AG04449 (cell line): ENCODE measurements around the gene RAB7A.
"Not testable (repeated sequence)": the region's sequence is repeated elsewhere in the genome, so short reads cannot be mapped to it uniquely, and the experiment has no call there.

Experiments
- CTCF ChIA-PET: fragments of 350-600 bp; formaldehyde crosslinking; extraction: SDS; loops from one replicate; lab custom pipeline; 2021; ENCODE audit warnings: antibody characterized with exemption; lab: Yijun Ruan, JAX
- POLR2A ChIA-PET: fragments of 400-600, 350-600 bp; formaldehyde crosslinking; extraction: SDS; loops from one replicate; lab custom pipeline; 2020; ENCODE audit warnings: antibody characterized with exemption, inconsistent platforms; lab: Yijun Ruan, JAX
- DNase-seq: peaks from one replicate; pipeline ENCODE4 v3.0.0-alpha.2; 2010; ENCODE audit warnings: low read depth, low spot score
- H3K4me3 ChIP-seq: 2 replicates; pipeline ENCODE4 v1.5.1; 2011; ENCODE audit warnings: low read depth, mild to moderate bottlenecking, control low read depth, low read length
- TF ChIP-seq, protein P1 (sequence below): IDR thresholded peaks from one replicate; pipeline ENCODE4 v1.5.1; 2011; ENCODE audit warnings: mild to moderate bottlenecking, moderate library complexity, low read length, control low read depth, inconsistent platforms; ENCODE audit not compliant: insufficient read depth; ENCODE audit errors: missing control alignments

The RAB7A gene

DNA sequence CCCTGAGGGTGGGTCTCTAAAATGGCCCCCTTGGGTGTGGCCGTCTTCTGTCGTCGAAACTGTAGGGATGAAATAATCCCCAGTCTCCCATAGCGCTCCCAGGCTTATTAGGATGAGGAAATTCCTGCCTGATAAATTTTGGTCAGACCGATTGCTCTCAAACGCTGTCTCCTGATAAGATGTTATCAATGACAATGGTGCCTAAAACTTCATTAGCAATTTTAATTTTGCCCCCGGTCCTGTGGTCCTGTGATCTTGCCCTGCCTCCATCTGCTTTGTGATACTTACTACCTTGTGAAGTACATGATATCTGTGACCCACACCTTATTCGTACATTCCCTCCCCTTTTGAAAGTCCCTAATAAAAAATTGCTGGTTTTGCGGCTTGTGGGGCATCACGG lies 5.1 kb upstream of the RAB7A start:
- TF ChIP-seq, protein P1, sequence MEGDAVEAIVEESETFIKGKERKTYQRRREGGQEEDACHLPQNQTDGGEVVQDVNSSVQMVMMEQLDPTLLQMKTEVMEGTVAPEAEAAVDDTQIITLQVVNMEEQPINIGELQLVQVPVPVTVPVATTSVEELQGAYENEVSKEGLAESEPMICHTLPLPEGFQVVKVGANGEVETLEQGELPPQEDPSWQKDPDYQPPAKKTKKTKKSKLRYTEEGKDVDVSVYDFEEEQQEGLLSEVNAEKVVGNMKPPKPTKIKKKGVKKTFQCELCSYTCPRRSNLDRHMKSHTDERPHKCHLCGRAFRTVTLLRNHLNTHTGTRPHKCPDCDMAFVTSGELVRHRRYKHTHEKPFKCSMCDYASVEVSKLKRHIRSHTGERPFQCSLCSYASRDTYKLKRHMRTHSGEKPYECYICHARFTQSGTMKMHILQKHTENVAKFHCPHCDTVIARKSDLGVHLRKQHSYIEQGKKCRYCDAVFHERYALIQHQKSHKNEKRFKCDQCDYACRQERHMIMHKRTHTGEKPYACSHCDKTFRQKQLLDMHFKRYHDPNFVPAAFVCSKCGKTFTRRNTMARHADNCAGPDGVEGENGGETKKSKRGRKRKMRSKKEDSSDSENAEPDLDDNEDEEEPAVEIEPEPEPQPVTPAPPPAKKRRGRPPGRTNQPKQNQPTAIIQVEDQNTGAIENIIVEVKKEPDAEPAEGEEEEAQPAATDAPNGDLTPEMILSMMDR: no peak
- DNase-seq: no peak
- POLR2A ChIA-PET: no interaction called here
- no peak overlapping the region for H3K4me3 ChIP-seq
- CTCF ChIA-PET: no interaction called here

DNA sequence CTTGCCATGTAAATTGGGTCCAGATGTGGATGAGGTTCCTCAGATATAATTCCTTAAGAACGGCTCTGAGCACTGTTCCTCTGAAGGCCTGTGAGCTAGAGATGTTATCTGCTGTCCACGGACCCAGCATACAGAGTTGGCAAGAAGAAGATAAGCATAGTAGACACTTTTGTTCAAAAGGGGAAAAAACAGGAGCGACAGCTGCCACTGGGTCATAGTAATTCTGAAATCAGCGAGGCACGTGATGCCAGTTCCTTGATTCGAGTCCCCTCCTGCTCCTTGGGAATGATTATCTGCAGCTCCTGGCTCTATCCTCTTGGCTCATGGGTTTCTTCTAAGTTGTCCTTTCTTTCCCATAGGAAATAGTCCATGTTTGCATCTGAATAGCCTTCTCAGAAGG lies 2.5 kb upstream of the RAB7A start:
- POLR2A ChIA-PET: no interaction called here
- TF ChIP-seq, protein P1: no peak
- no peak for DNase-seq
- CTCF ChIA-PET: interaction anchor here (4.1 kb wide), 1 partner anchor 42 kb away, joined by 26 read pairs; no protein-coding TSS in a partner anchor
- no peak overlapping the region for H3K4me3 ChIP-seq

DNA sequence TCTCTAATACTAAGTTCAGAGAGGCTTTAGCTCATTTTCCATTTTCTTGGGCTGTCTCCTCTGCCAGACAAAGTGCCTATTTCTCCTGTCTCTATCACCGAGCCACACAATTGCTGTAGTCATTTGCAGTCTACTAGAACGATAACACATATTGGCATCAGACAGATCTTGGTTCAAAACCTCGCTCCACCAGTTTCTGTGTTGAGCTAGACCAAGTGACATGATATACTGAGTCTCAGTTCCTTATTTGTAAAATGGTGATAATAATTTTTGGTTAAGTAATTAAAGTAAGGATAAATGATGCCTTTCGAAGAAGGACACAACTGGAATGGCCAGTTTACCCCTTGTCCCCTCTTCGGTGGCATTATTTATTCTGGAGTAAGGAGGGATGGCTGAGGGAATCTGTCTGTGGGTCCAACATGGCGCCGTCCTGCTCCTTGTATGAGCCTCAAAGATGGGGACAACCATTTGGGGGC lies 398 bp upstream of the RAB7A start:
- no peak for DNase-seq
- TF ChIP-seq, protein P1: peak; percentile 9
- CTCF ChIA-PET: interaction anchor here (0.9 to 4.1 kb wide), 3 partner anchors 45 to 245 kb away, joined by 3 to 26 read pairs (median 5); no protein-coding TSS in a partner anchor
- POLR2A ChIA-PET: interaction anchor here (0.7 to 1.4 kb wide), 2 partner anchors 27 to 703 kb away, joined by 3 read pairs; no protein-coding TSS in a partner anchor
- H3K4me3 ChIP-seq: peak overlapping the region; percentile 18; the same call in 1 of the 2 replicates

DNA sequence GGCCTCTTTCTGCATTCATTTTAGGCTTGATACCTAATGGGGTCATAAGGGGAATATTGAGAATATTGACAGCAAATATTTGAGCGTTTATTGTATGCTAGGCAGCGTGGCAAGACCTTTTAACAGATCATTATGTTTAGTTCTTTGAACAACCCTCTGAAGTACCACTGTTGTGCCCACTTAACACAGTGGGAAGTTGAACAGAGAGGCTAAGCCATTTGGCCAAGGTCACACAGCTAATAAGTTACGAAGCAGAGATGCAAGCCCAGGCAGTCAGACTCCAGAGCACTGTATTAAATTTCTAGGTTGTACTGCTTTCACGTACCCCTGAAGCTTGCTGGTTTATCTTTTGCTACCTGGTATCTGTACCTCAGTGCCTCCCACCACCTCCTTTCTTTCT lies 1.1 kb downstream of the RAB7A start:
- peak overlapping the region; percentile 95 for H3K4me3 ChIP-seq
- POLR2A ChIA-PET: interaction anchor here (1.2 kb wide), 1 partner anchor 47 kb away, joined by 8 read pairs; no protein-coding TSS in a partner anchor
- TF ChIP-seq, protein P1: no peak
- no peak for DNase-seq
- CTCF ChIA-PET: interaction anchor here (2.0 to 4.1 kb wide), 2 partner anchors 12 to 46 kb away, joined by 10 to 26 read pairs; no protein-coding TSS in a partner anchor

DNA sequence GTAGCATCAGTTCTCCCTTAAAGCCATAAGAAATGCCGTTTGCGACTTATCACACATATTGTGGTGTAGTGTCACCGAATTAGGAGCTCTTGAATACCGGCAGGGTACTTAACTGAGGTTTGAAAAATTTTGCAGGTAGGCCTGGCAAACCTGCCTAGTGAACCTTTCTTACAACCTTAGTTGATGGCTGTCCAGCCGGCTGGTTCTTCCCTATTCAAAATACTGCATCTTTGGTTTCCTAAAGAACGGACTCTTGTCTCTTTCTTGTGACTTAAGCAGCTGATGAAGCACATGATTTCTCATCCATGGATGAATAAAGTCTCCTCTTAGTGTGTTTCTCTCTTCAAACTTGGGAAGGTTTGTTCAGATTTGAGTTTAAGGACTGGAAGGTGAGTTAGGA lies 1.5 kb downstream of the RAB7A start:
- no peak for DNase-seq
- POLR2A ChIA-PET: interaction anchor here (1.2 kb wide), 1 partner anchor 47 kb away, joined by 8 read pairs; no protein-coding TSS in a partner anchor
- CTCF ChIA-PET: interaction anchor here (2.0 to 2.8 kb wide), 2 partner anchors 11 to 47 kb away, joined by 6 to 10 read pairs; no protein-coding TSS in a partner anchor
- TF ChIP-seq, protein P1: no peak
- peak overlapping the region; percentile 95 for H3K4me3 ChIP-seq

DNA sequence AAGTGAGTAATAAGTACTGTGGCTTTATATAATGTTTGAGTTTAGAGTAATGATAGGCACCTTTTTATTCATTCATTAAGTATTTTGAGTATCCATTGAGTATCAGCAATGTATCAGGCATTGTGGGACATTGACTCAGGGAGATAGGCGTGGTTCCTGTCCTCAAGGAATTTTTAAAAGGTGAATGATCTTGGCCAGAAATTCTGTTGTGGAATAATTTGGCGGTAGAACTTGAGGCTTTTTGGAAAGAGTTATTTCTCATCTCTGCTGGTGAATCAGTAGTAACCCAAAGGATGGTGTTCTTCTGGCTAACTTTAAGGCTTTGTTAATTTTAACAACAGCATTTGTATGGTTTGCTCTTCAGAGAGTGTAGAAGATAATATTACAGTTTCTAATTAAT lies 2.0 kb downstream of the RAB7A start:
- POLR2A ChIA-PET: interaction anchor here (1.2 kb wide), 1 partner anchor 48 kb away, joined by 8 read pairs; no protein-coding TSS in a partner anchor
- H3K4me3 ChIP-seq: peak overlapping the region; percentile 95
- DNase-seq: no peak

DNA sequence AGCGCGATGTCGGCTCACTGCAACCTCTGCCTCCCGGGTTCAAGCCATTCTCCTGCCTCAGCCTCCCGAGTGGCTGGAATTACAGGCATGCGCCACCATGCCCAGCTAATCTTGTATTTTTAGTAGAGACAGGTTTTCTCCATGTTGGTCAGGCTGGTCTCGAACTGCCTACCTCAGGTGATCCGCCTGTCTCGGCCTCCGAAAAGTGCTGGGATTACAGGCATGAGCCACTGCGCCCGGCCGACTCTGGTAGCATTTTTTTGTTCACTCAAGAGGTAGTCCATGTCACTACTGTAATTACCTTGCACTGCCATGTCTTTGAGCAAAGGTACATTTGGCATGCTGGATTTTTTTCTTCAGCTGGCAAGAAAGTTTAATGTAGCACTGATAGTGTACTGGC lies 2.5 kb downstream of the RAB7A start:
- not testable (repeated sequence) for H3K4me3 ChIP-seq, DNase-seq
- ChIA-PET CTCF (interaction anchor here (2.8 kb wide), 1 partner anchor 48 kb away, joined by 6 read pairs; no protein-coding TSS in a partner anchor), POLR2A (interaction anchor here (0.6 kb wide), 1 partner anchor 108 kb away, joined by 4 read pairs; no protein-coding TSS in a partner anchor)

More for the DNA sequence above, 2.0 kb downstream of the RAB7A start:
- TF ChIP-seq, protein P1: no peak
- CTCF ChIA-PET: interaction anchor here (2.0 to 2.8 kb wide), 2 partner anchors 11 to 48 kb away, joined by 6 to 10 read pairs; no protein-coding TSS in a partner anchor
